Panc1 (cell line): ENCODE measurements around the gene JHY.

Experiments used
- POLR2AphosphoS5 ChIP-seq: IDR thresholded peaks from 2 replicates; pipeline ENCODE4 v1.6.1; 2012; ENCODE audit warnings: mild to moderate bottlenecking, low read depth, low read length, moderate library complexity
- TCF7L2 ChIP-seq: IDR thresholded peaks from 2 replicates; pipeline ENCODE4 v1.6.1; 2011; ENCODE audit warnings: mild to moderate bottlenecking, low read depth, low read length, inconsistent platforms
- TF ChIP-seq, protein P1 (sequence below): fragments of 450-650 bp; IDR thresholded peaks from 2 replicates; pipeline ENCODE4 v1.5.1; 2017; ENCODE audit warnings: mild to moderate bottlenecking
- TF ChIP-seq, protein P2 (sequence below), 2 experiments: IDR thresholded peaks; 2 replicates each; pipeline ENCODE4 v1.6.1; 2011 to 2012; ENCODE audit warnings: low read depth in 2 of 2, control low read depth in 1 of 2, low read length in 1 of 2, mild to moderate bottlenecking in 1 of 2, moderate library complexity in 1 of 2; ENCODE audit not compliant: insufficient read depth in 1 of 2

DNA sequence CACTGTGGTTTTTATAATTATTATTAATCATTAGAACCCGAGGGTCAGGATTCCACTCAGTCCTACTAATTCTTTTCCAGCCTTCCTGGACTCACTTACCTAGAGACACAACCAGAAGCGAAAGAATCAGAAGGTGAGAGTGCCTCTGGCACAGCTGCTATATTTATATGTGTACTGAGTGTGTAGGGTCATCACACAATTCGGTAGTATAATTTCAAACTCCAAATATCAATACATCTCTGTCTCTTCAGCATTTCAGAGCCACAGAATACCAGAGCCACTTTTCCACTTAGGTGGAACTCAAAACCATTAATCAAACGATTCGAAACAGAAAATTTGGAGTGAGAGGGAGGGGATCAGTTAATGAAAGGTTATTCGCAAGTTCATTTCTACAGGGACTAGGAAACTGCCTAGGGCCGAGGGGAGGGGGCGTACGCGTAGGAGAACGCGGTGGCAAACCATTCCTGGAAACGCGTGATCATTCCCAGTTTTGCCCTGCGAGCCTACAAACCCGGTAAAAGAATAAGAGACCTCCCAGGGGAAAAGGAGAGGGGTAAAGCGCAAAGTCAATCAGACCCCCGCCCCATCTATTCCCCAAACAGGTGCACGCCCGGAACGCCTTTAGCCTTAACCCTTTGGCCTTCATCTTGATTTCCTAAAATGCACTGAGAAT is 93.6 kb downstream of the JHY start:
- TF ChIP-seq POLR2AphosphoS5 (no peak), TCF7L2 (no peak)
- TF ChIP-seq, protein P1, sequence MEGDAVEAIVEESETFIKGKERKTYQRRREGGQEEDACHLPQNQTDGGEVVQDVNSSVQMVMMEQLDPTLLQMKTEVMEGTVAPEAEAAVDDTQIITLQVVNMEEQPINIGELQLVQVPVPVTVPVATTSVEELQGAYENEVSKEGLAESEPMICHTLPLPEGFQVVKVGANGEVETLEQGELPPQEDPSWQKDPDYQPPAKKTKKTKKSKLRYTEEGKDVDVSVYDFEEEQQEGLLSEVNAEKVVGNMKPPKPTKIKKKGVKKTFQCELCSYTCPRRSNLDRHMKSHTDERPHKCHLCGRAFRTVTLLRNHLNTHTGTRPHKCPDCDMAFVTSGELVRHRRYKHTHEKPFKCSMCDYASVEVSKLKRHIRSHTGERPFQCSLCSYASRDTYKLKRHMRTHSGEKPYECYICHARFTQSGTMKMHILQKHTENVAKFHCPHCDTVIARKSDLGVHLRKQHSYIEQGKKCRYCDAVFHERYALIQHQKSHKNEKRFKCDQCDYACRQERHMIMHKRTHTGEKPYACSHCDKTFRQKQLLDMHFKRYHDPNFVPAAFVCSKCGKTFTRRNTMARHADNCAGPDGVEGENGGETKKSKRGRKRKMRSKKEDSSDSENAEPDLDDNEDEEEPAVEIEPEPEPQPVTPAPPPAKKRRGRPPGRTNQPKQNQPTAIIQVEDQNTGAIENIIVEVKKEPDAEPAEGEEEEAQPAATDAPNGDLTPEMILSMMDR: no peak
- TF ChIP-seq, protein P2, sequence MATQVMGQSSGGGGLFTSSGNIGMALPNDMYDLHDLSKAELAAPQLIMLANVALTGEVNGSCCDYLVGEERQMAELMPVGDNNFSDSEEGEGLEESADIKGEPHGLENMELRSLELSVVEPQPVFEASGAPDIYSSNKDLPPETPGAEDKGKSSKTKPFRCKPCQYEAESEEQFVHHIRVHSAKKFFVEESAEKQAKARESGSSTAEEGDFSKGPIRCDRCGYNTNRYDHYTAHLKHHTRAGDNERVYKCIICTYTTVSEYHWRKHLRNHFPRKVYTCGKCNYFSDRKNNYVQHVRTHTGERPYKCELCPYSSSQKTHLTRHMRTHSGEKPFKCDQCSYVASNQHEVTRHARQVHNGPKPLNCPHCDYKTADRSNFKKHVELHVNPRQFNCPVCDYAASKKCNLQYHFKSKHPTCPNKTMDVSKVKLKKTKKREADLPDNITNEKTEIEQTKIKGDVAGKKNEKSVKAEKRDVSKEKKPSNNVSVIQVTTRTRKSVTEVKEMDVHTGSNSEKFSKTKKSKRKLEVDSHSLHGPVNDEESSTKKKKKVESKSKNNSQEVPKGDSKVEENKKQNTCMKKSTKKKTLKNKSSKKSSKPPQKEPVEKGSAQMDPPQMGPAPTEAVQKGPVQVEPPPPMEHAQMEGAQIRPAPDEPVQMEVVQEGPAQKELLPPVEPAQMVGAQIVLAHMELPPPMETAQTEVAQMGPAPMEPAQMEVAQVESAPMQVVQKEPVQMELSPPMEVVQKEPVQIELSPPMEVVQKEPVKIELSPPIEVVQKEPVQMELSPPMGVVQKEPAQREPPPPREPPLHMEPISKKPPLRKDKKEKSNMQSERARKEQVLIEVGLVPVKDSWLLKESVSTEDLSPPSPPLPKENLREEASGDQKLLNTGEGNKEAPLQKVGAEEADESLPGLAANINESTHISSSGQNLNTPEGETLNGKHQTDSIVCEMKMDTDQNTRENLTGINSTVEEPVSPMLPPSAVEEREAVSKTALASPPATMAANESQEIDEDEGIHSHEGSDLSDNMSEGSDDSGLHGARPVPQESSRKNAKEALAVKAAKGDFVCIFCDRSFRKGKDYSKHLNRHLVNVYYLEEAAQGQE (IDR thresholded peaks at IDR 0.05; ENCODE audit: insufficient read depth in 1 of 2, low read depth in 2 of 2, low read length in 1 of 2): no peak
